ENCODE data around the gene COL18A1.

- TF ChIP-seq CTCF (IDR thresholded peaks at IDR 0.05 in 4 of 5, conservative IDR thresholded peaks at IDR 0.05 in 1 of 5) (no peak), POLR2A (IDR thresholded peaks at IDR 0.05) (no peak)
These were observed 14.2 kb downstream of the COL18A1 start for GRCh38 chr21:45419162-45419561.
